OCI-LY7 (cell line): ENCODE measurements around the gene PCSK7. TPM values are rescaled to one million over a fixed set of nuclear protein-coding genes. Genes with fewer than 3 reads are reported as not detected.

ENCODE experiments used
- BruUV-seq: library from RNA; stranded (reverse); fragments of 400-500 nt; replicated peaks from 2 replicates; lab custom pipeline; 2021; lab: Mats Ljungman, UMichigan
- CTCF ChIA-PET: fragments of 300-600 bp; sonication (Branson Sonifier 250); formaldehyde crosslinking; loops from one replicate; lab custom pipeline; 2022; ENCODE audit warnings: antibody characterized with exemption; ENCODE audit not compliant: unreplicated experiment; lab: Charles Lee
- POLR2A ChIA-PET: fragments of 300-600 bp; sonication (Branson Sonifier 250); formaldehyde crosslinking; loops from one replicate; lab custom pipeline; 2022; ENCODE audit warnings: antibody characterized with exemption; lab: Charles Lee
- DNase-seq: peaks from one replicate; pipeline ENCODE4 v3.0.0-alpha.2; 2015; ENCODE audit warnings: low spot score
- H2AFZ ChIP-seq: fragments of 200-600 bp; sonication (generic), shearing (Covaris generic); 2 replicates; pipeline ENCODE4 v1.6.1; 2014; ENCODE audit warnings: mild to moderate bottlenecking, antibody characterized with exemption, low read length, moderate library complexity
- H3K27ac ChIP-seq: fragments of 200-600 bp; sonication (generic); 2 replicates; pipeline ENCODE4 v1.5.1; 2014; ENCODE audit warnings: mixed run types, low read depth, mild to moderate bottlenecking, moderate library complexity, low read length, inconsistent platforms; ENCODE audit not compliant: poor library complexity, severe bottlenecking
- H3K36me3 ChIP-seq: fragments of 200-600 bp; sonication (generic); 2 replicates; pipeline ENCODE4 v1.6.1; 2014; ENCODE audit warnings: mild to moderate bottlenecking, antibody characterized with exemption, low read length, moderate library complexity, mixed read lengths; ENCODE audit not compliant: insufficient read depth
- H3K4me1 ChIP-seq: fragments of 200-600 bp; sonication (generic); 2 replicates; pipeline ENCODE4 v1.5.1; 2014; ENCODE audit warnings: mild to moderate bottlenecking, low read length; ENCODE audit not compliant: insufficient read depth, poor library complexity, severe bottlenecking
- H3K4me2 ChIP-seq: fragments of 200-600 bp; sonication (generic); 2 replicates; pipeline ENCODE4 v1.6.1; 2014; ENCODE audit warnings: mild to moderate bottlenecking, low read length
- H3K4me3 ChIP-seq: fragments of 200-600 bp; sonication (generic); 2 replicates; pipeline ENCODE4 v1.5.1; 2014; ENCODE audit warnings: mild to moderate bottlenecking, low read depth, low read length; ENCODE audit not compliant: poor library complexity, severe bottlenecking
- H3K79me2 ChIP-seq: fragments of 200-600 bp; sonication (generic); 2 replicates; pipeline ENCODE4 v1.6.1; 2016; ENCODE audit warnings: low read depth, mild to moderate bottlenecking, low read length, moderate library complexity, mixed read lengths; ENCODE audit not compliant: insufficient read depth
- H3K9me2 ChIP-seq: fragments of 200-600 bp; sonication (generic); 2 replicates; pipeline ENCODE4 v1.6.1; 2016; ENCODE audit warnings: mild to moderate bottlenecking, low read length, mixed read lengths; ENCODE audit not compliant: insufficient read depth
- H3K9me3 ChIP-seq: fragments of 200-600 bp; sonication (generic); 2 replicates; pipeline ENCODE4 v1.6.1; 2014; ENCODE audit warnings: mild to moderate bottlenecking, mixed run types, low read length, mixed read lengths
- H4K20me1 ChIP-seq: fragments of 200-600 bp; sonication (generic); 2 replicates; pipeline ENCODE4 v1.6.1; 2014; ENCODE audit warnings: mild to moderate bottlenecking, antibody characterized with exemption, low read length, moderate library complexity, mixed read lengths; ENCODE audit not compliant: insufficient read depth
- CTCF ChIP-seq: fragments of 200-600 bp; sonication (generic); conservative IDR thresholded peaks from 2 replicates; pipeline ENCODE4 v1.5.1; 2014; ENCODE audit warnings: mild to moderate bottlenecking, antibody characterized with exemption, low read length, moderate library complexity, mixed read lengths
- EZH2phosphoT487 ChIP-seq: fragments of 200-600 bp; sonication (generic); IDR thresholded peaks from 2 replicates; pipeline ENCODE4 v1.6.1; 2018; ENCODE audit warnings: low read depth, borderline replicate concordance, mild to moderate bottlenecking, mixed run types, antibody characterized with exemption, low read length, moderate library complexity, mixed read lengths
- intact Hi-C: fragments of 100-400 bp; cut with micrococcal nuclease; formaldehyde crosslinking; loops from one replicate; pipeline ENCODE4 v1.10.0; 2022; ENCODE audit not compliant: unreplicated experiment
- total RNA-seq, 2 experiments: library from RNA; depleted of rRNA in 1 of 2; stranded (reverse); fragments of >200 nt in 1 of 2; shearing (Covaris generic) in 1 of 2; gene quantifications; 2 replicates each; pipeline ENCODE4 v1.2.3, GENCODE V29; 2014 to 2022

The PCSK7 gene
- total RNA-seq, 2 experiments from 2014 or later = 44.1 to 91.2 TPM

- Histone ChIP-seq H2AFZ (no peak overlapping the region), H3K9me3 (no peaks in the 10 kb centered on the region), H4K20me1 (no peaks in the 10 kb centered on the region), H3K36me3 (peaks cover 18% of the 10 kb centered on the region; the same call in 1 of the 2 replicates), H3K9me2 (no peaks in the 10 kb centered on the region), H3K27ac (no peak overlapping the region), H3K4me3 (no peak overlapping the region), H3K79me2 (no peaks in the 10 kb centered on the region), H3K4me2 (no peak overlapping the region), H3K4me1 (no peaks in the 10 kb centered on the region)
- ChIA-PET CTCF (no interaction called here), POLR2A (interaction anchor here (0.6 to 1.1 kb wide), 3 partner anchors 13 to 22 kb away, joined by 3 read pairs; no protein-coding TSS in a partner anchor)
- intact Hi-C loops = no loop called here
- TF ChIP-seq CTCF (no peak), EZH2phosphoT487 (no peak)
- no TSS peak for BruUV-seq
- DNase-seq = no peak
These were observed 36.1 kb downstream of the PCSK7 start for GRCh38 chr11:117195761-117196160.

- ChIA-PET CTCF (no interaction called here), POLR2A (interaction anchor here (0.6 to 1.0 kb wide), 2 partner anchors 12 to 21 kb away, joined by 3 read pairs; no protein-coding TSS in a partner anchor)
- no peaks in the 10 kb centered on the region for H3K79me2 ChIP-seq
- peaks cover 23% of the 10 kb centered on the region; the same call in 1 of the 2 replicates for H3K36me3 ChIP-seq
- H3K9me2 ChIP-seq = no peaks in the 10 kb centered on the region
- H3K4me2 ChIP-seq = no peak overlapping the region
- H3K9me3 ChIP-seq = no peaks in the 10 kb centered on the region
- H2AFZ ChIP-seq = no peak overlapping the region
- peaks cover 3% of the 10 kb centered on the region for H3K4me1 ChIP-seq
- H3K27ac ChIP-seq = no peak overlapping the region
- intact Hi-C loops = no loop called here
- H3K4me3 ChIP-seq = no peak overlapping the region
- TF ChIP-seq CTCF (no peak), EZH2phosphoT487 (no peak)
- H4K20me1 ChIP-seq = no peaks in the 10 kb centered on the region
- DNase-seq = no peak
- BruUV-seq = no TSS peak
These were observed 36.6 kb downstream of the PCSK7 start for GRCh38 chr11:117195258-117195657.

- no peak for DNase-seq
- Histone ChIP-seq H3K36me3 (peaks cover 26% of the 10 kb centered on the region; the same call in 1 of the 2 replicates), H3K4me1 (peaks cover 13% of the 10 kb centered on the region), H3K9me2 (no peaks in the 10 kb centered on the region), H3K4me2 (no peak overlapping the region), H3K27ac (no peak overlapping the region), H3K9me3 (no peaks in the 10 kb centered on the region), H4K20me1 (no peaks in the 10 kb centered on the region), H2AFZ (no peak overlapping the region), H3K4me3 (no peak overlapping the region), H3K79me2 (no peaks in the 10 kb centered on the region)
- intact Hi-C loops = no loop called here
- TF ChIP-seq EZH2phosphoT487 (no peak), CTCF (no peak)
- CTCF ChIA-PET = no interaction called here
- POLR2A ChIA-PET = interaction anchor here (1.4 kb wide), 1 partner anchor 13 kb away, joined by 3 read pairs; no protein-coding TSS in a partner anchor
- no TSS peak for BruUV-seq
These were observed 37.6 kb downstream of the PCSK7 start for GRCh38 chr11:117194267-117194666.
